Thymus (tissue), 11 donors: ENCODE results near the gene HMGB2. TPM values are rescaled to one million over a fixed set of nuclear protein-coding genes. Genes with fewer than 3 reads are reported as not detected.
A peak's percentile ranks its signal among the peaks of the same experiment; 100 is the strongest.

Experiments
- DNase-seq, 9 donors: peaks; one replicate each; pipeline ENCODE4 v3.0.0-alpha.2; 2013; ENCODE audit warnings: low spot score in 9 of 9, low read depth in 6 of 9, missing footprints in 1 of 9
- H3K27ac ChIP-seq, 2 donors: one replicate each; pipeline ENCODE4 v1.5.1; 2013; ENCODE audit warnings: control low read depth in 1 of 2, low read depth in 1 of 2, low read length in 1 of 2, mild to moderate bottlenecking in 1 of 2, moderate library complexity in 1 of 2
- H3K27me3 ChIP-seq, 2 donors: one replicate each; pipeline ENCODE4 v1.5.1; 2013; ENCODE audit warnings: low read length in 1 of 2; ENCODE audit not compliant: control insufficient read depth in 2 of 2, insufficient read depth in 1 of 2
- H3K36me3 ChIP-seq, 2 donors: one replicate each; pipeline ENCODE4 v1.5.1; 2013; ENCODE audit warnings: low read length in 1 of 2, mild to moderate bottlenecking in 1 of 2, moderate library complexity in 1 of 2; ENCODE audit not compliant: control insufficient read depth in 2 of 2, insufficient read depth in 2 of 2
- H3K4me1 ChIP-seq, 2 donors: one replicate each; pipeline ENCODE4 v1.5.1; 2013; ENCODE audit warnings: low read length in 2 of 2; ENCODE audit not compliant: control insufficient read depth in 2 of 2, insufficient read depth in 2 of 2
- H3K4me3 ChIP-seq, 2 donors: one replicate each; pipeline ENCODE4 v1.5.1; 2013; ENCODE audit warnings: low read length in 2 of 2, control low read depth in 1 of 2, mild to moderate bottlenecking in 1 of 2
- H3K9me3 ChIP-seq, 2 donors: one replicate each; pipeline ENCODE4 v1.5.1; 2013; ENCODE audit warnings: low read length in 1 of 2, mild to moderate bottlenecking in 1 of 2; ENCODE audit not compliant: control insufficient read depth in 2 of 2, insufficient read depth in 1 of 2
- WGBS: extraction: QIAGEN DNeasy Blood & Tissue Kit; methylation state at CpG from one replicate; pipeline ENCODE4 v1.1.7; 2013; 5-methylcytosine and 5-hydroxymethylcytosine counted together
- polyA plus RNA-seq: library from polyadenylated mRNA; stranded (reverse); fragments of 200-250 nt; gene quantifications from one replicate; pipeline ENCODE4 v1.2.3, GENCODE V29; 2013
- total RNA-seq: library from RNA; stranded (reverse); fragments of 120-200 nt; gene quantifications from one replicate; pipeline ENCODE4 v1.2.4, GENCODE V29; 2013
- donor health status: healthy.

HMGB2 gene
- total and polyA plus RNA-seq, 2 donors = 475 to 671 TPM

GRCh38 chr4:173289353-173289727, 44.8 kb downstream of the HMGB2 start:
- H3K27ac ChIP-seq = peak overlapping the region; percentile 65 to 88
- no peaks in the 10 kb centered on the region for H3K27me3 ChIP-seq
- H3K4me3 ChIP-seq = peak overlapping the region; percentile 31 to 43
- peaks cover 7 to 14% of the 10 kb centered on the region in 2 donors for H3K9me3 ChIP-seq
- peaks cover 16 to 24% of the 10 kb centered on the region in 2 donors for H3K4me1 ChIP-seq
- peak in 5 of 9 donors; percentile 20 to 70 (median 37) for DNase-seq
- peaks cover 20 to 35% of the 10 kb centered on the region in 2 donors for H3K36me3 ChIP-seq
- 61% methylated on average over 4 of the region's 4 CpGs for WGBS

GRCh38 chr4:173288698-173289352, 45.3 kb downstream of the HMGB2 start:
- H3K36me3 ChIP-seq = peaks cover 19 to 33% of the 10 kb centered on the region in 2 donors

GRCh38 chr4:173288296-173288695, 45.9 kb downstream of the HMGB2 start:
- 93% methylated on average over 4 of the region's 4 CpGs for WGBS
- H3K27ac ChIP-seq = peak overlapping the region in 1 of 2 donors; percentile 88
- H3K36me3 ChIP-seq = peaks cover 18 to 30% of the 10 kb centered on the region in 2 donors
- DNase-seq = peak in 8 of 9 donors; percentile 48 to 91 (median 78)
- peaks cover 16 to 27% of the 10 kb centered on the region in 2 donors for H3K4me1 ChIP-seq
- peaks cover 7 to 17% of the 10 kb centered on the region in 2 donors for H3K9me3 ChIP-seq
- H3K27me3 ChIP-seq = no peaks in the 10 kb centered on the region
- H3K4me3 ChIP-seq = peak overlapping the region; percentile 31 to 43

More at GRCh38 chr4:173288698-173289352, 45.3 kb downstream of the HMGB2 start:
- Histone ChIP-seq H3K4me1 (peaks cover 16 to 24% of the 10 kb centered on the region in 2 donors), H3K4me3 (peak overlapping the region; percentile 31 to 43), H3K27ac (peak overlapping the region; percentile 65 to 88), H3K27me3 (no peaks in the 10 kb centered on the region), H3K9me3 (peaks cover 7 to 14% of the 10 kb centered on the region in 2 donors)
- peak in 2 of 9 donors; percentile 19 to 58 for DNase-seq
- WGBS = 83% methylated on average over 3 of the region's 3 CpGs

- no peak overlapping the region for H3K4me3 ChIP-seq
- peaks cover 18 to 34% of the 10 kb centered on the region in 2 donors for H3K36me3 ChIP-seq
- no peak for DNase-seq
- H3K4me1 ChIP-seq = peaks cover 16 to 31% of the 10 kb centered on the region in 2 donors
- H3K27ac ChIP-seq = no peak overlapping the region
- H3K9me3 ChIP-seq = peaks cover 7 to 19% of the 10 kb centered on the region in 2 donors
- WGBS = 99% methylated on average over 2 of the region's 2 CpGs
- no peaks in the 10 kb centered on the region for H3K27me3 ChIP-seq
Measured at GRCh38 chr4:173287486-173287885, 46.7 kb downstream of the HMGB2 start.

GRCh38 chr4:173284463-173284862, 49.7 kb downstream of the HMGB2 start:
- H3K9me3 ChIP-seq = peaks cover 7 to 19% of the 10 kb centered on the region in 2 donors
- peaks cover 20 to 51% of the 10 kb centered on the region in 2 donors for H3K4me1 ChIP-seq
- H3K27ac ChIP-seq = no peak overlapping the region
- DNase-seq = no peak
- no peak overlapping the region for H3K4me3 ChIP-seq
- no peaks in the 10 kb centered on the region for H3K27me3 ChIP-seq
- peaks cover 18 to 38% of the 10 kb centered on the region in 2 donors for H3K36me3 ChIP-seq

- Histone ChIP-seq H3K4me1 (peaks cover 9 to 42% of the 10 kb centered on the region in 2 donors), H3K36me3 (peaks cover 18 to 37% of the 10 kb centered on the region in 2 donors), H3K27ac (peak overlapping the region; percentile 80 to 91), H3K9me3 (peaks cover 7 to 16% of the 10 kb centered on the region in 2 donors), H3K4me3 (peak overlapping the region; percentile 44 to 47), H3K27me3 (no peaks in the 10 kb centered on the region)
- DNase-seq = no peak
- 70% methylated on average over 3 of the region's 3 CpGs for WGBS
Measured at GRCh38 chr4:173282626-173283025, 51.5 kb downstream of the HMGB2 start.

- peak in 2 of 9 donors; percentile 52 to 71 for DNase-seq
- peaks cover 11 to 41% of the 10 kb centered on the region in 2 donors for H3K4me1 ChIP-seq
- H3K27me3 ChIP-seq = no peaks in the 10 kb centered on the region
- H3K27ac ChIP-seq = peak overlapping the region; percentile 80 to 91
- H3K9me3 ChIP-seq = peaks cover 7 to 12% of the 10 kb centered on the region in 2 donors
- H3K36me3 ChIP-seq = peaks cover 14 to 36% of the 10 kb centered on the region in 2 donors
- WGBS = 32% methylated on average over 4 of the region's 4 CpGs
- H3K4me3 ChIP-seq = peak overlapping the region; percentile 44 to 47
Measured at GRCh38 chr4:173282256-173282562, 51.9 kb downstream of the HMGB2 start.

- H3K4me3 ChIP-seq = peak overlapping the region; percentile 44 to 47
- H3K36me3 ChIP-seq = peaks cover 9 to 32% of the 10 kb centered on the region in 2 donors
- H3K4me1 ChIP-seq = peaks cover 13 to 43% of the 10 kb centered on the region in 2 donors
- peak in 1 of 9 donors; percentile 57 for DNase-seq
- no peaks in the 10 kb centered on the region for H3K27me3 ChIP-seq
- 62% methylated on average over 14 of the region's 14 CpGs for WGBS
- H3K27ac ChIP-seq = peak overlapping the region; percentile 80 to 91
- H3K9me3 ChIP-seq = peaks cover 6 to 11% of the 10 kb centered on the region in 2 donors
Measured at GRCh38 chr4:173281406-173282255, 52.5 kb downstream of the HMGB2 start.
